M059J (cell line): ENCODE results near the gene SEPTIN8. TPM values are rescaled to one million over a fixed set of nuclear protein-coding genes. Genes with fewer than 3 reads are reported as not detected.

Experiments used
- DNase-seq: peaks from one replicate; pipeline ENCODE4 v3.0.0-alpha.2; 2012; ENCODE audit warnings: low read depth
- total RNA-seq: library from RNA; depleted of rRNA; stranded (reverse); fragments of >200 nt; shearing (Covaris generic); gene quantifications from 2 replicates; pipeline ENCODE4 v1.2.3, GENCODE V29; 2014; rRNA removed

SEPTIN8 gene
- total RNA-seq, result 26.9 and 41.7 TPM in 2 replicates

- DNase-seq, result peak; percentile 49
Measured at GRCh38 chr5:132777209-132778069, at the start of gene SEPTIN8. SEPTIN8 (minus strand) TSS chr5:132777239; CDS start chr5:132777137, 102 bp downstream.

DNA sequence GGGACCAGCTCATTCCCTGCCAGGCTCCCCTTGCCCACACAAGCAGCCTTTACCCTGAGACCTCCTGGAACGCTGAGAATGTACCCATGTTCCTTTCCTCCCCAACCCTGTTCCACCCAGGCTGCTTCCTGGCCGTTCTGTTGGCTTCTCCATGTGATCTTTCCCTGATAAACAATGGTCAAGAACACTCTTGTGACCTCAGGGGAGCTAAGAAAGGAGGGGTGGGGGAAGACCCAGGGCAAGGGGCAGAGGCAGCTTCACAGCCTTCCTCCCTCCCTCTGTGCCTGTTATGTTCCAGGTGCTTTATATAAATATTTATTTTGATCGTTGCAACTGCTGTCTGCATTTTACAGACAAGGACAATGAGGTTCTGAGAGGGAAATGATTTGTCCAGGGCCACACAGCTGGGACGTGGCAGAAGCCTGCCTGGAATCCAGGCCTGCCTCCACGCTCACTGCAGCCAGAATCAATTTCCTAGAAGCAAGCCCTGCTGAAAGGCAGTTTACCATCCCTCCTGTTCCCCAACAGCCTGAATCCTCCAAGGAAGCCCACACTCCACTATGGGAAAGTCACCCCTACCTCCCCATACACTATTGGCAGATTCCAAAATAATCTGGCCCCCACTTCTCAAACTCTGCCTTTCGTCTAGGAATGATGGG is 49.5 kb upstream of the SEPTIN8 start:
- no peak for DNase-seq

GRCh38 chr5:132825834-132826391 is 48.9 kb upstream of the SEPTIN8 start:
- DNase-seq, result no peak

DNA sequence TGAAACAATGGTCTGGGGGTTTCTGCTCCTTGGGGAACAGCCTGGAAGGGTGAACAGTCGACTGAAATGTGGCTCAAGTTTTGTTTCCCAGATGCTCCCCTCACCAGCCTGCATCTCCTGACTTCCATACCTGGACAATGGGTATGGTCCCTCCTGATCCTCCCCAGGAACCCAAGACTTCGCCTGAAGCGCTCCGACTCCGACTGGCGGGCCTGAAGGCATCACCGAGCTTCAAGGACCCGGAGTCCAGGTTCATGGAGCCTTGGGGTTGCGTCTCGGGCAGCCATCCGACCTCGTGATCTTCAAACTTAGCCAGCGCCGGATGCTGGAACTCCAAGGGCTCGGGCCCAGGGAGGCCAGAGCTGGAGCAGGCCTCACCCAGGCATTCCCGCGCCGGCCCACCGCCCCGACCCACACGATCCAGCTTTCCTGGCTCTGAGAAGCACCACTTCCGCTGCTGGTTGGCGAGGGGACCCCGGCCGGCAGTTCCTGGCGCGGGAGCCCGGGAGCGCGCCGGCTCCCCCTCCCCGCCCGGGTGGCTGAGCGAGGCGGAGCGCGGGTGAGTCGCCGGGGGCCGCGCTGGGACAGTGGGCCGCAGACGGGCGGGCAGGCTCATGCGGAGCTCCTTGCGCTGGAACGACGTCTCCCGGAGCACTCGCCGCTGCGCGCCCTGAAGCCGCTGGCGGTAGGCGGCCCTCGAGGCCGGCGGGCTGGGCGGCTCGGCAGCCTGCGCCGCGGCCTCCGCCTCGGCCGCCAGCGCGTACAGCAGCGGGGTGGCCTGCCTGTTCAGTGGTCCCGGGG is 48.2 kb upstream of the SEPTIN8 start:
- DNase-seq, result no peak

DNA sequence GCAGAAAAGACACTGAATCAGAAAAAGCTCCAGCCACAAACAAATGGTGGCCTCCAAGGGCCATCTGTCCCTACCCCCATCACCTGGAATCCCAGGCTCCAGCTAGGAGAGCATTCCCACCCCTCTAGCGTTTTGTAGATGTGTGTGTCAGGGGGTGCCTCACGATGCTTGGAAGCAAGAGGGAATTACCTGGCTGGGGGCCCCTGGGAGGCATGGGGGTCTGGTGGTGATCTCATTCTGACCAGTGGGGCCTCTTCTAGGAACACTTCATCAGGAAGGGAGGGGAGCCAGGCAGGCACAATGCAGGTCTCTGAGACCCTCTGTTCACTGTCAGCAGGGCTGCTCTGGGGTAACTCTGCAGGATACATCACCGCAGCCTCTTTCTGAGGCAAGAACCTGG is 47.4 kb upstream of the SEPTIN8 start:
- DNase-seq, result no peak

GRCh38 chr5:132823481-132824050 is 46.5 kb upstream of the SEPTIN8 start:
- DNase-seq, result no peak

- DNase-seq, result no peak
Measured at GRCh38 chr5:132822650-132823480, 45.8 kb upstream of the SEPTIN8 start.

DNA sequence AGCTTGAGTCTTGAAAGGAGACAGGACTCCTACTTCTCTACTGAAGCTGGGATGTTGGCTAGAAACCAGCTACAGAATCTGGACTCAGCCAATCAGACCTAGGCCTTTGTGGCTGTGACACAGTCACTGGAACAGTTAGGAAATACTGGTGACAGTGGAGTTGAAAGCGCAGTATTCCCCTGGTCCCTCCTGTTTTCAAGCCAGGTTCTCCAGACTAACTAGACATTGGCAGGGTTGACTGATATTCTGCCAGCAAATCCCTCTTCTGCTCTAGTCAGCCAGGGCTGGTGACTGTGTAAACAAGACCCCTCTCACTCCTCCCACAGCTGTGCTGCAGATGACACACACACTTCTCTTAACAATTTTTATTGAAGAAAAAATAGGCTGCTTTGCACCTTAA is 44.8 kb upstream of the SEPTIN8 start:
- peak; percentile 26 for DNase-seq

GRCh38 chr5:132821350-132821749 is 44.3 kb upstream of the SEPTIN8 start:
- no peak for DNase-seq

DNA sequence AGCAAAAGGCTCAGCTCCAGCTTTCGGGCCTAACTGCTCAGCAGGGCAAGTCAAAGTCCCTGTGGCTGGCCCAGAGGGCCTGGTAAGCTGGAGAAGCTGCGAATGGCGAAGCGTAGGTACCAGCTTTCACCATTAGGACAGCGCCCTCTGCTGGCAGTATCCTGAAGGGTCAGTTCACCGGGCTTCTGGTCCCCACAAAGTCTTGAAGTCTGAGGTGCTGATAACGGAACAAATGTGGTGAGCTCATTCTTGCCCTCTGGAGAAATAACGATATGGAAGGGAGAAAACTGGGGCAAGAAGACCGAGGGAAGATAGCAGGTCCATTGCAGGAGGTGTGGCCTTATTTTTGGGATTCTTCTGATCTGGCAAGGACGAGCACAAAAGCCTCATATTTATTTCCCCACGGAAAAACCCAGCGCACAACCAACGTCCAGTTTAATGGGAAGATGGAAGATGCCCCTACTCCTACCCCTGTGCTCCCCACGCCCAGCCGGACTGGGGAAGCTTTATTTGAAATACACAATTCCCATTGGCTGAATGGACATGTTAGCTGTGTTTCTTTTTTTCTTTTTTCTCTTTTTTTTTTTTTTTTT is 43.2 kb upstream of the SEPTIN8 start:
- DNase-seq, result peak; percentile 89

DNA sequence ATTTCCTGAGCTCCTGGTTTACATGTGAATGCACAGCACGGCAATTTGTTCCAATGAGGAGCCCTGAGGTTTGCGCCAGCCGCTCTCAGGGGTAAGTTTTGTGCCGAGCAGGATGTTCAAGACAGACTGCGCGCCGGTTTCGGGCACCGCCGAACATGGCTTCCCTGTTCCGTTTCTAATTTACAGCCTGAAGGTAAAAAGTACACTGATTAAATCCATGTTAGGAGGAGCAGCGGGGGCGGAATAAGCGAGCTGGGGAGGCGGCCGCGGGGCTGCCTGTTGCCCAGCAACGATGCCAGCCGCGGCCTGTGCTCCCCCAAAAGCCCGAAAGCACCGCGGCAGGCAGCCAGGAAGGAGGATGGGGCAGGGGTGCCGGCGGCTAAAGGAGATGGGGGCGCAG is 42.4 kb upstream of the SEPTIN8 start:
- no peak for DNase-seq

DNA sequence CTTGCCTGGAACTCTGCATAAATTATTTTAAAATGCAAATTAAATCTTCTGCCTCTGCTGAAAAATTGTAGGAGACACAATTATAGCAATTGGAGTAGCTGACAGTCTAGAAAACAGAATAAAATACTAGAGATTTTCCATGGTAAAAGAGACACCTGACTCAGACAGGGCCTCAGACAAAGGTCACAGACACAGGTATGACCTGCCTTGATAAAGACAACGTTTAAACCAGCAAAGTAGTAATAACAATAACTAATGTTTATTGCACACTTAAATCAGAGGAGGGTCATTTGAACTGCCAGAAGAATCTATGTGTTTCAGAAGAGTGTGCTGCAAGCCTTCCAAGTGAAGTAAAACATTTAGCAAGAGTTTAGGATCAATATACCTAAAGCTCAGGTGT is 40.0 kb upstream of the SEPTIN8 start:
- DNase-seq, result no peak

DNA sequence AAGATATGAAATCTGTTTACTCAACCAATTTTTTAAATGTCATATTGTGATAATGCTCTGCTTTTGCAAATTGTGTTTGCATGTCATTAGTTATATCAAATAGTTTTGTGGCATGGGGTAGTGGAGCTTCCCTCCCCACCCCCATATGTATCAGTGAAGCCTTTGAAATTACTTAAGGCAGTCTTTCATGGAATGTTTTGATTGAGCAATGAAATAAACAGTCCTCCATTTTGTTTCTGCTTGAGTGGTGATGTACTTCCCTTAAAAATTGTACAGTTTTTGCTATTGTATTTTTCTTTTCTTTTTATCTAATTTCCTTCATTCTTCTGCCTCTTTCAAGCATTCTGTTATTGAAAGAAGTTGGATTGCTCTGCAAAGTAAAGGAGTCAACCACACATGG is 39.5 kb upstream of the SEPTIN8 start:
- no peak for DNase-seq

GRCh38 chr5:132816083-132816482 is 39.0 kb upstream of the SEPTIN8 start:
- no peak for DNase-seq

- no peak for DNase-seq
Measured at GRCh38 chr5:132815454-132815853, 38.4 kb upstream of the SEPTIN8 start.

DNA sequence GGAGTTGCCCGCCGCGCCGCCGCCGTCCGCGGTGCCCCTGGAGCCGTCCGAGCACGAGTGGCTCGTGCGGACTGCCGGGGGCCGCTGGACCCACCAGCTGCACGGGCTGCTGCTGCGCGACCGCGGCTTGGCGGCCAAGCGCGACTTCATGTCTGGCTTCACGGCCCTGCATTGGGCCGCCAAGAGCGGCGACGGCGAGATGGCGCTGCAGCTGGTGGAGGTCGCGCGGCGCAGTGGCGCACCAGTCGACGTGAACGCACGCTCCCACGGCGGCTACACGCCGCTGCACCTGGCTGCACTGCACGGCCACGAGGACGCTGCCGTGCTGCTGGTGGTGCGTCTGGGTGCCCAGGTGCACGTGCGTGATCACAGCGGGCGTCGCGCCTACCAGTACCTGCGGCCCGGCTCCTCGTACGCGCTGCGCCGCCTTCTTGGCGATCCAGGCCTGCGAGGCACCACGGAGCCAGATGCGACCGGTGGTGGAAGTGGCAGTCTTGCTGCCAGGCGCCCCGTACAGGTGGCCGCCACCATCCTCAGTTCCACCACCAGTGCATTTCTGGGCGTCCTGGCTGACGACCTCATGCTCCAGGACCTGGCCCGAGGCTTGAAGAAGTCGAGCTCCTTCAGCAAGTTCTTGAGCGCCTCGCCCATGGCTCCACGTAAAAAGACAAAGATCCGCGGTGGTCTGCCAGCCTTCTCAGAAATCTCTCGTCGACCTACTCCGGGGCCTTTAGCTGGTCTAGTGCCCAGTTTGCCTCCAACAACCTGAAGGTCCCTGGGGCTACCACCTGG is 37.7 kb upstream of the SEPTIN8 start:
- DNase-seq, result no peak

GRCh38 chr5:132813599-132814502 is 36.8 kb upstream of the SEPTIN8 start:
- DNase-seq, result peak; percentile 31
